Nephron (organoid): Measurements from ENCODE around the gene SHROOM2.

ENCODE experiments used
- H3K27ac Mint-ChIP-seq, 3 experiments: 2 replicates each; pipeline ENCODE4 v1.8.0; 2020; ENCODE audit warnings: mixed read lengths in 3 of 3, mild to moderate bottlenecking in 2 of 3, moderate library complexity in 1 of 3
- H3K27me3 Mint-ChIP-seq: 2 replicates; pipeline ENCODE4 v1.8.0; 2021; ENCODE audit warnings: low read depth, mild to moderate bottlenecking, moderate library complexity, mixed read lengths
- H3K36me3 Mint-ChIP-seq: 2 replicates; pipeline ENCODE4 v1.8.0; 2020; ENCODE audit warnings: low read depth, mixed read lengths
- H3K4me1 Mint-ChIP-seq: 2 replicates; pipeline ENCODE4 v1.8.0; 2020; ENCODE audit warnings: mixed read lengths
- H3K4me3 Mint-ChIP-seq, 3 experiments: 2 replicates each; pipeline ENCODE4 v1.8.0; 2020; ENCODE audit warnings: mild to moderate bottlenecking in 3 of 3, mixed read lengths in 3 of 3, moderate library complexity in 2 of 3
- H3K9me3 Mint-ChIP-seq: 2 replicates; pipeline ENCODE4 v1.8.0; 2020; ENCODE audit warnings: mixed read lengths
- TF ChIP-seq, protein P1 (sequence below), 3 experiments: fragments of 200-600 bp; sonication (generic); IDR thresholded peaks; one replicate each; pipeline ENCODE4 v1.5.0; 2021; ENCODE audit warnings: antibody characterized with exemption in 3 of 3; ENCODE audit not compliant: unreplicated experiment in 3 of 3

Gene SHROOM2

GRCh38 chrX:9942086-9942485 is 155.9 kb downstream of the SHROOM2 start:
- Mint-ChIP-seq H3K4me1 (peaks cover under 1% of the 10 kb centered on the region), H3K27me3 (no peaks in the 10 kb centered on the region), H3K9me3 (peaks cover 3% of the 10 kb centered on the region), H3K36me3 (peaks cover 48% of the 10 kb centered on the region), H3K27ac (no peak overlapping the region), H3K4me3 (no peak overlapping the region)
- TF ChIP-seq, protein P1, sequence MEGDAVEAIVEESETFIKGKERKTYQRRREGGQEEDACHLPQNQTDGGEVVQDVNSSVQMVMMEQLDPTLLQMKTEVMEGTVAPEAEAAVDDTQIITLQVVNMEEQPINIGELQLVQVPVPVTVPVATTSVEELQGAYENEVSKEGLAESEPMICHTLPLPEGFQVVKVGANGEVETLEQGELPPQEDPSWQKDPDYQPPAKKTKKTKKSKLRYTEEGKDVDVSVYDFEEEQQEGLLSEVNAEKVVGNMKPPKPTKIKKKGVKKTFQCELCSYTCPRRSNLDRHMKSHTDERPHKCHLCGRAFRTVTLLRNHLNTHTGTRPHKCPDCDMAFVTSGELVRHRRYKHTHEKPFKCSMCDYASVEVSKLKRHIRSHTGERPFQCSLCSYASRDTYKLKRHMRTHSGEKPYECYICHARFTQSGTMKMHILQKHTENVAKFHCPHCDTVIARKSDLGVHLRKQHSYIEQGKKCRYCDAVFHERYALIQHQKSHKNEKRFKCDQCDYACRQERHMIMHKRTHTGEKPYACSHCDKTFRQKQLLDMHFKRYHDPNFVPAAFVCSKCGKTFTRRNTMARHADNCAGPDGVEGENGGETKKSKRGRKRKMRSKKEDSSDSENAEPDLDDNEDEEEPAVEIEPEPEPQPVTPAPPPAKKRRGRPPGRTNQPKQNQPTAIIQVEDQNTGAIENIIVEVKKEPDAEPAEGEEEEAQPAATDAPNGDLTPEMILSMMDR (IDR thresholded peaks at IDR 0.05; ENCODE audit: unreplicated experiment in 3 of 3): no peak

DNA sequence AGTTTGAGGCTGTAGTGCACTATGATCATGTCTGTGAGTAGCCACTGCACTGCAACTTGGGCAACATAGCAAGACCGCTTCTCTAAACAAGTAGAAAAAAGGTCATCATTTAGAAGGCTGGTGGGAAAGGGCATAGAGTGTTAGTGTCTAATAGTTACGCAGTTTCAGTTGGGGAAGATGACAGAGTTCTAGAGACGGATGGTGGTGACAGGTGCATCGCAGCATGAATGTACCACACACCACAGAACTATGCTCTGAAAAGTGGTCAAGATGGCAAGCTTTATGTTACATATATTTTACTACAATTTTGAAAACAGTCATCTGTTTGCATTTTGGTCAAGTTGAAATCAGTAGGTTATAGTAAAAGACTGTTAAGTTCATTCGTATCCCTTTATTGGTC is 157.2 kb downstream of the SHROOM2 start:
- Mint-ChIP-seq H3K27me3 (no peaks in the 10 kb centered on the region), H3K36me3 (peaks cover 53% of the 10 kb centered on the region), H3K9me3 (peaks cover 3% of the 10 kb centered on the region), H3K4me1 (peaks cover 4% of the 10 kb centered on the region), H3K27ac (no peak overlapping the region), H3K4me3 (no peak overlapping the region)
- TF ChIP-seq, protein P1 (IDR thresholded peaks at IDR 0.05; ENCODE audit: unreplicated experiment in 3 of 3): no peak

DNA sequence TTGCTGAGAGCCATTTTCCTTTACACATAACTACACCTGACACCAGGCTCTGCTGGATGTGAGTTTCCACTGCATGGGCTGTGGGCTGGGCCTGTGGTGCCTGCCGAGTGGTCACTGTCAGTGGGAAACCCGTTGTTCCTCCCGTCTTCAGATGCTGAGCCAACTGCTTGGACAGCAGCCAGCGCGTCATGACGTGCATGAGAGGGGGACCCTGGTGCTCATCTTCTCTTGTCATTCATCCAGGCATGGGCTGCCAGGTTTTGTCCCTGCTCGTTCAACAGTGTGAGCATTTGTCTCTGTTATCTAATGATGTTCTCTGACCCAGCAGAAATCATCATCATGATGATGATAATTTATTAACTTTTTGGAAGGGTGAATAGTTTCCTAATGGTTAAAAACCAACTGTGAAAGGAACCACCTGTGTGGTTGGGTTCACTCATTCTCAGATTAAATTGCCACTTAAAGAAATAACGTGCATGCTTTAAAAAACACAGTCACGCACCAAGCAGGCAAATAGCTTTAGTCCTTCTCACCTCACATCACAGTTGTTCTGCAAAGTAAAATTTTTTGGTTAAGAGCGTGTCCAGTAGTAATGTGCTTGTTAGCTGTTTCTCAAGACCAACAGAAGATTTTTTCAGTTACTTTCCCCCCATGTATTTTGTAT is 161.0 kb downstream of the SHROOM2 start:
- Mint-ChIP-seq H3K36me3 (peaks cover 61% of the 10 kb centered on the region), H3K4me3 (no peak overlapping the region)

DNA sequence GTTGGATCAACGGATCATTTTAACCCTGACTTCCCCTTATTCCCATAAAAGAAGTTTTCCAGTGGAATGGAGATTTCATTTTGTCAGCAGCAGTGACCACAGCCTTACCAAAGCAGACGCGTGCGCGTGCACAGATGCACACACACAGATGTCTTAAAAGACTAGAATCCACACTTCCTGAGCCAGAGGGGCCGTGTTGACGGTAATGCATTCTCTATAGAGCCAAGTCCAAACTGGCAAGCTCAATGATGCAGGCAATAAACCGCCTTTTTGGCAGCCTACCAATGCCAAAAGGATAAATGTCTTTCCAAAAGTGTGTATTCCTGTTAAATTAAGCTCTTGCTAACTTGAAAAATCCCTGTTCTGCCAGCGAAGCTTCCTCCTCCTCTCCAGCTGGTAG is 162.2 kb downstream of the SHROOM2 start:
- no peak overlapping the region for H3K27ac Mint-ChIP-seq
- TF ChIP-seq, protein P1 (IDR thresholded peaks at IDR 0.05; ENCODE audit: unreplicated experiment in 3 of 3): no peak
- peaks cover 19% of the 10 kb centered on the region for H3K9me3 Mint-ChIP-seq
- H3K4me1 Mint-ChIP-seq: peaks cover 4% of the 10 kb centered on the region
- no peaks in the 10 kb centered on the region for H3K27me3 Mint-ChIP-seq
- H3K36me3 Mint-ChIP-seq: peaks cover 57% of the 10 kb centered on the region
- H3K4me3 Mint-ChIP-seq: no peak overlapping the region

More for the DNA sequence above, 161.0 kb downstream of the SHROOM2 start:
- TF ChIP-seq, protein P1 (IDR thresholded peaks at IDR 0.05; ENCODE audit: unreplicated experiment in 3 of 3): no peak
- Mint-ChIP-seq H3K27me3 (no peaks in the 10 kb centered on the region), H3K9me3 (peaks cover 16% of the 10 kb centered on the region), H3K27ac (no peak overlapping the region), H3K4me1 (peaks cover 4% of the 10 kb centered on the region)

DNA sequence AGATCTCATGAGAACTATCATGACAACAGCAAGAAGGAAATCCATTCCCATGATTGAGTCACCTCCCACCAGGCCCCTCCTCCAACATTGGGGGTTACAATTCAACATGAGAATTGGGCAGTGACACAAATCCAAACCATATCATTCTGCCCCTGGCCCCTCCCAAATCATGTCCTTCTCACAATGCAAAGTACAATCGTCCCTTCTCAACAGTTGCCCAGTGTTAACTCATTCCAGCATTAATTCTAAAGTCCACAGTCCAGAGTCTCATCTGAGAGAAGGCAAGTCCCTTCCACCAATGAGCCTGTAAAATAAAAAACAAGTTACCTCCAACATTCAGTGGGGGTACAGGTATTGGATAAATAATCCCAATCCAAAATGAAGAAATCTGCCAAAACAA is 166.1 kb downstream of the SHROOM2 start:
- Mint-ChIP-seq H3K36me3 (peaks cover 45% of the 10 kb centered on the region), H3K27me3 (no peaks in the 10 kb centered on the region), H3K9me3 (peaks cover 26% of the 10 kb centered on the region), H3K4me3 (no peak overlapping the region), H3K27ac (no peak overlapping the region), H3K4me1 (peaks cover 2% of the 10 kb centered on the region)
- TF ChIP-seq, protein P1 (IDR thresholded peaks at IDR 0.05; ENCODE audit: unreplicated experiment in 3 of 3): no peak

GRCh38 chrX:9953396-9953795 is 167.2 kb downstream of the SHROOM2 start:
- H3K36me3 Mint-ChIP-seq: peaks cover 39% of the 10 kb centered on the region
- no peaks in the 10 kb centered on the region for H3K4me1 Mint-ChIP-seq
- no peak overlapping the region for H3K27ac Mint-ChIP-seq
- TF ChIP-seq, protein P1 (IDR thresholded peaks at IDR 0.05; ENCODE audit: unreplicated experiment in 3 of 3): no peak
- no peaks in the 10 kb centered on the region for H3K27me3 Mint-ChIP-seq
- H3K9me3 Mint-ChIP-seq: peaks cover 29% of the 10 kb centered on the region
- H3K4me3 Mint-ChIP-seq: no peak overlapping the region
